ENCODE results near the gene IFNLR1.
A peak's percentile ranks its signal among the peaks of the same experiment; 100 is the strongest.
"Not testable (repeated sequence)": the region's sequence is repeated elsewhere in the genome, so short reads cannot be mapped to it uniquely, and the experiment has no call there.

IFNLR1 gene

GRCh38 chr1:24186993-24187790, at the start of gene IFNLR1:
TSS of gene IFNLR1 (minus strand) at chr1:24187289. CDS start at chr1:24187248, 41 bp downstream.
- DNase-seq, result peak; percentile 77

DNA sequence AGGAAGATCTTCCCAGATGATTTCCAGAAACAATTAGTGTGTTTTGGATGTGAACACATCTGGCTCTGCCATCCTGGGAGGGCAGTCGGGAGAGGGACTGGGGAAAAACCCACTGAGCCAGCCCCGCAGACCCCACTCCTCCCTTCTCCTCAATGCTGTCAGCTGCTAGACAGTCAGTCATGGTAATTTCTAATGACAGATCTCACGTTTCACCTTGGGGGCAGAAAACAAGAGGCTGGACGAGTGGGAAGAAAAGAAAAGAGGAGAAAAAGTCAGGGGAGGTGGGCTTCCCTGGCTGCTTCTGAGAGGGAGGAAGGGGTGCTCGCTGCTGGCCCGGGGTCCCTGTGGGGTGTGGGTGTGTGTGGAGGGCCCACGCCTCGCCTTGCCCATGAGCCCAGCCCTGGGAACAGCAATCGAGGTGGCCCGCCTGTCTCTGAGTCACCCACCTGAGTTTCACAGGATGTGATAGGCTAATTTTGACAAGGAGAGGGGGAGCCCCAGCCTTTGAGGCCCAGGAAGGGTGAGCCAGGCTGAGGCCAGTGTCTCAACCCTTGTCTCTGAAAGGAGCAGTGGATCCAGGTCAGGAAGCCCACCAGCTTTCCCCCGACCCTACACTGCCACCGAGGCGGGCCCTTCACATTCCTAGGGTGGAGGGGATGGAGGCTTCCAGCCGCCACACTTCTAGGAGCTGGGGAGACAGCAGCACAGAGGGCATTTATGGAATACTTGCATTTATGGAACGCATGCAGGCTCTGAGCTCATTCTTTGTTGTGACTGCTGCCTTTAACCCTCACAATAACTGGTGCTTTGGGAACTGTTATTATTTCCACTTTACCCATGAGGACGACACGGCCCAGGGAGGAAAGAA, 49.1 kb upstream of the IFNLR1 start:
- peak; percentile 13 for DNase-seq

GRCh38 chr1:24233684-24234600, 46.9 kb upstream of the IFNLR1 start:
- DNase-seq, result no peak

GRCh38 chr1:24231701-24232100, 44.6 kb upstream of the IFNLR1 start:
- DNase-seq, result no peak

DNA sequence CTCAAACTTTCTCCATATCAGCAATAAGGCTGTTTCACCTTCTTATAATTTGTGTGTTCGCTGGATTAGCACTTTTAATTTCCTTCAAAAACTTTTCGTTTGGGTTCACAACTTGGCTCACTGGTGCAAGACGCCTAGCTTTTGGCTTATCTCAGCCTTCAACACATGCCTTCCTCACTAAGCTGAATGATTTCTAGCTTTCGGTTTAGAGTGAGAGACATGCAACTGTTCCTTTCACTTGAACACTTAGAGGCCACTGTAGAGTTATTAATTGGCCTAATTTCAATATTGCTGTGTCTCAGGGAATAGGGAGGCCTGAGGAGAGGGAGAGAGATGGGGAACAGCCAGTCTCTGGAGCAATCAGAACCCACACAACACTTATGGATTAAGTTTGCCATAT, 41.2 kb upstream of the IFNLR1 start:
- DNase-seq, result no peak

GRCh38 chr1:24226749-24227148, 39.7 kb upstream of the IFNLR1 start:
- no peak for DNase-seq

- no peak for DNase-seq
Observed at GRCh38 chr1:24224761-24225160, 37.7 kb upstream of the IFNLR1 start.

- DNase-seq, result no peak
Observed at GRCh38 chr1:24224086-24224485, 37.0 kb upstream of the IFNLR1 start.

DNA sequence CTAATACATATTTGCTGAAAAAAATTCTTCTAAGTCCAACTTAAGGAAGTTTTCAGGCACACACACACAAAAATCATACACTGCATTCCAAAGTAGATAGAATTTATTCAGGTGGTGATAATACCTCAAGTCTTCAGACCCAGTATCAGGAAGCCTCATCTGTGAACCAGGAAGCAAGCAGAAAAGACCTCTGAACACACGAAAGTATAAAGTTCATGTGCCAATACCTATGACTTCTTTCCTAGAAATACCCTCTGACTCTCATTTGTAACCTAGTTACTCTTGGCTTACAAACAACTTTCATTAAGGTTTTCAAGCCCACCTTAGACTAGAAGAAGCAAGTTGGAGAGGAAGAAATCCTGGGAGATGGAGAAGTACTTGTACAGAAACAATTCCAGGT, 35.7 kb upstream of the IFNLR1 start:
- DNase-seq, result no peak

DNA sequence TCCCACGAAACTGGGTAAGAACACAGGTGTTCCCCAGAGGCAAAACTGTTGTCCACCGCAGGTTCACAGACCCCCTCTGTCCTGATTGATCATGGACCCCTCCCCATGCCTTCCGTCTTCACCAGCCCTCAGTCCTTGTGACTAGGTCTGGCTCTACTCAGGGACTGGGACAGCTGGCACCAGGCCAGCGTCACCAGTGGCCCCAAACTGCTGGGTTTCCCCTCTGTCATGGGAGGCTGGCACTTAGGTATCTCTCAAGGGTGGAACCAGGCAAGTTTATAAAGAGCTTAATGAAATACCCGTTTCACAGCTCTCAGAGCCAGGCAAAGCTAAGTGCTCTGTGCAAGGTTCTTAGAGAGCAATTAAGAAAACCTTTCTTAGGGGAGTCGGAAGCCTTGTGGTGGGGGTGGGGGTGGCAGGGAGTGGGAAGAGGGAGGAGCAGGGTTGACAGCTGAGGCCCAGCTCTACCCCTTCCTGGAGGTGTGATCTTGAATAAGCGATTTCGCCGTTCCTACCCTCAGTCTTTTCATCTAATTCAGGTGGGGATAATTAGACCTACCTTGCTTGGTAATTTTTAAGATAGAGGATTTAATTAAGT, 35.0 kb upstream of the IFNLR1 start:
- DNase-seq, result no peak

GRCh38 chr1:24221246-24221645, 34.2 kb upstream of the IFNLR1 start:
- no peak for DNase-seq

- DNase-seq, result no peak
Observed at GRCh38 chr1:24216276-24217074, 29.4 kb upstream of the IFNLR1 start.

- DNase-seq, result no peak
Observed at GRCh38 chr1:24215226-24215814, 28.2 kb upstream of the IFNLR1 start.

GRCh38 chr1:24212376-24212775, 25.3 kb upstream of the IFNLR1 start:
- DNase-seq, result no peak

GRCh38 chr1:24210195-24210627, 23.1 kb upstream of the IFNLR1 start:
- DNase-seq, result no peak

GRCh38 chr1:24209097-24209496, 22.0 kb upstream of the IFNLR1 start:
- DNase-seq, result no peak

- DNase-seq, result no peak
Observed at GRCh38 chr1:24207709-24208108, 20.6 kb upstream of the IFNLR1 start.

- DNase-seq, result not testable (repeated sequence)
Observed at GRCh38 chr1:24207395-24207687, 20.3 kb upstream of the IFNLR1 start.

GRCh38 chr1:24206516-24207394, 19.7 kb upstream of the IFNLR1 start:
- no peak for DNase-seq

GRCh38 chr1:24206083-24206464, 19.0 kb upstream of the IFNLR1 start:
- no peak for DNase-seq

Measured in stimulated activated CD4-positive, alpha-beta T cell treated with anti-CD3 and anti-CD28 coated beads, Interleukin-12 subunit alpha, Interleukin-12 subunit beta, amount 100 ng/mL, for 4 hours (primary cell).